AG09319 (cell line): ENCODE measurements around the gene CCDC137.
"Not testable (repeated sequence)": the region's sequence is repeated elsewhere in the genome, so short reads cannot be mapped to it uniquely, and the experiment has no call there.

Experiments
- DNase-seq: peaks from one replicate; pipeline ENCODE4 v3.0.0-alpha.2; 2010; ENCODE audit warnings: low read depth; ENCODE audit errors: extremely low read depth
- TF ChIP-seq, protein P1 (sequence below): IDR thresholded peaks from 2 replicates; pipeline ENCODE4 v1.5.1; 2011; ENCODE audit warnings: low read depth, mild to moderate bottlenecking, inconsistent platforms, low read length, moderate library complexity

Gene CCDC137, protein sequence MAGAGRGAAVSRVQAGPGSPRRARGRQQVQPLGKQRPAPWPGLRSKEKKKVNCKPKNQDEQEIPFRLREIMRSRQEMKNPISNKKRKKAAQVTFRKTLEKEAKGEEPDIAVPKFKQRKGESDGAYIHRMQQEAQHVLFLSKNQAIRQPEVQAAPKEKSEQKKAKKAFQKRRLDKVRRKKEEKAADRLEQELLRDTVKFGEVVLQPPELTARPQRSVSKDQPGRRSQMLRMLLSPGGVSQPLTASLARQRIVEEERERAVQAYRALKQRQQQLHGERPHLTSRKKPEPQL

DNA sequence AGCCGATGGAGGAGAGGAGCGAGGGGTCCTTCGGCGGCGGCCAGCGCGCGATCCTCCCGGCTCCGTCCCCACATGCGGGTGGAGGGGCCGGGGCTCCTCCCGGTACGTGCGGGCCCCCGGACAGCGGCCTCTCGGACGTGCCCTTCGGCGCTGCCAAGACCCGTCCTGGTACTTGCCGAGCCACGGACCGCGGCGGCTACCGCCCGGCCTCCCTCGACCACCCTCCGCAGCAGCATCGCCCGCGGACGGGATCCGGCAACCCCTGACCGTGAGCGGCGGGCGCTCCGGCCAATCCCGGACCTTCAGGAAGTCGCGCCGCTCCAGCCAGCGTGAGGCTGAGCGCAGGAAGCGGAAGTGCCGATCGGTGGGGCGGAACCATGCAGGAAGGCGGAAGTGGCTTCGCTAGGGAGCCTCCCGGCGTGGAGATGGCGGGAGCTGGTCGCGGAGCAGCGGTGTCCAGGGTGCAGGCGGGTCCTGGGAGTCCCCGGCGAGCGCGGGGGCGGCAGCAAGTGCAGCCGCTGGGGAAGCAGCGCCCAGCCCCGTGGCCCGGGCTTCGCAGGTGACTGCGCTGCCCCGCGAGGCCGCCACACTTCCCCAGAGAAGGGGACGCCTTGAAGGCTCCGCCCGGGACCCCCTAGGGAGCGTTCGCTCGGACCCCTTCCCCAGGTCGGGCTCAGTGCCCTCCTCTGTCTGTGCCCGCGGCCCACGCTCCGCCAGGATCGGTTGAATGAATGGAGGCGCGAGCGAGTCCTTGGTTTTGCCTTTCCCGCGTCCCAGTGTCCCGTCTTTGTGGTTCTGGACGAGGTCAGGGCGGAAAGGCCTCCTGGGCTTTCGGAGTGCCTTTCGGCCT, at the start of gene CCDC137, which contains the start of gene OXLD1:
CCDC137 (plus strand) TSS at position 396 of the 850 bp plus-strand sequence; CDS start at position 426, 30 bp downstream.
OXLD1 (minus strand) TSS at position 264 of the 850 bp plus-strand sequence; CDS start at position 236, 28 bp downstream.
- TF ChIP-seq, protein P1, sequence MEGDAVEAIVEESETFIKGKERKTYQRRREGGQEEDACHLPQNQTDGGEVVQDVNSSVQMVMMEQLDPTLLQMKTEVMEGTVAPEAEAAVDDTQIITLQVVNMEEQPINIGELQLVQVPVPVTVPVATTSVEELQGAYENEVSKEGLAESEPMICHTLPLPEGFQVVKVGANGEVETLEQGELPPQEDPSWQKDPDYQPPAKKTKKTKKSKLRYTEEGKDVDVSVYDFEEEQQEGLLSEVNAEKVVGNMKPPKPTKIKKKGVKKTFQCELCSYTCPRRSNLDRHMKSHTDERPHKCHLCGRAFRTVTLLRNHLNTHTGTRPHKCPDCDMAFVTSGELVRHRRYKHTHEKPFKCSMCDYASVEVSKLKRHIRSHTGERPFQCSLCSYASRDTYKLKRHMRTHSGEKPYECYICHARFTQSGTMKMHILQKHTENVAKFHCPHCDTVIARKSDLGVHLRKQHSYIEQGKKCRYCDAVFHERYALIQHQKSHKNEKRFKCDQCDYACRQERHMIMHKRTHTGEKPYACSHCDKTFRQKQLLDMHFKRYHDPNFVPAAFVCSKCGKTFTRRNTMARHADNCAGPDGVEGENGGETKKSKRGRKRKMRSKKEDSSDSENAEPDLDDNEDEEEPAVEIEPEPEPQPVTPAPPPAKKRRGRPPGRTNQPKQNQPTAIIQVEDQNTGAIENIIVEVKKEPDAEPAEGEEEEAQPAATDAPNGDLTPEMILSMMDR: no peak
- peak; percentile 92 for DNase-seq

DNA sequence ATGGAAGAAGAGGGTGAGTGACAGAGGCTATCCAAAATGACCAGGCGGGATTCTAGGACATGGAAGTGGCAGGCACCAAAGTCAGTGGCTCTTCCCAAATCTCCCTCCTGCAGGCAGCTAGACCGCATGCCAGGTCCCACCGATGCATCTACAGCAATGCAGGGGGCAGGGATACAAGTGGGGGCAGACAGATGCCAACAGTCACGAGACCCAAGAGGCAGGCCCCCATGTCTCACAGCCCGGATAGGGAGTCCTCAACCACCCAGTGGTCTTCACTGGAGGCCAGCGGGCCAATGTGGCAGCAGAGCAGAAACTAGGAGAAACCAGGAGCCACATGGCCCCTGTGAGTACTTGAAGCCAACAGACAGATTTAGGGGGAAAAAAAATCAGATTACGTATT, 49.7 kb upstream of the CCDC137 start:
- TF ChIP-seq, protein P1: no peak
- DNase-seq: no peak

DNA sequence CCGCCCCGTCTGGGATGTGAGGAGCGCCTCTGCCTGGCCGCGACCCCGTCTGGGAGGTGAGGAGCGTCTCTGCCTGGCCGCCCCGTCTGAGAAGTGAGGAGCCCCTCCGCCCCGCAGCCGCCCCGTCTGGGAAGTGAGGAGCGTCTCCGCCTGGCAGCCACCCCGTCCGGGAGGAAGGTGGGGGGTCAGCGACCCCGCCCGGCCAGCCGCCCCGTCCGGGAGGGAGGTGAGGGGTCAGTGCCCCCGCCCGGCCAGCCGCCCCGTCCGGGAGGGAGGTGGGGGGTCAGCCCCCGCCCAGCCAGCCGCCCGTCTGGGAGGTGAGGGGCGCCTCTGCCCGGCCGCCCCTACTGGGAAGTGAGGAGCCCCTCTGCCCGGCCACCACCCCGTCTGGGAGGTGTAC, 48.2 kb upstream of the CCDC137 start:
- DNase-seq: not testable (repeated sequence)

DNA sequence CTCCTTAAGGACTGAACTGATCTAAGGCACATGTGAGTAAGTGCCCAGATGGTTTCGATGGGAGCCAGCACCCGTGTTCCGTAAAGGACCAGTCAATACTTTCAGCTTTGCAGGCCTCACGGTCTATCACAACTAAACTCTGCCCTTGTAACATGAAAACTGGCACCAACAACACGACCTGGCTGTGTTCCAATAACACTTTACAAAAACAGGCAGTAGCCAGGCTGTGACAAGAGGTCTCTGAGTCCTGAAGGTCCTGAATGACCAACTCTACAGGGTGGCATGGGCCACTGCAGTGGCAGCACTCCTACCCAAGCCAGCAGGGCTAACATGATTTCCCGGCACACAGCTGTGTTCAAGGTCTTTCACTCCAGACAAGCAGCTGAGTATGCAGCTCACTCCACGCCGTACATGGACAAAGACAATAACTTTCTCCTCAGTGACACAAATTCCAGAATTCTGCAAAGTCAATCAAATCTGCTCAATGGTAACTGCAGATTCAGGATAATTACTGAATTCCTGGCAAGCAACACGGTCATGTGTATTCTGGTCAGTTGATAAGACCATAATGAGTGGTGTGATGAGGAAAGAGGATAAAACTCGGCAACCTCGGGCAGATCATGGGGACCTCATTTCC, 44.9 kb upstream of the CCDC137 start:
- TF ChIP-seq, protein P1: no peak
- no peak for DNase-seq

DNA sequence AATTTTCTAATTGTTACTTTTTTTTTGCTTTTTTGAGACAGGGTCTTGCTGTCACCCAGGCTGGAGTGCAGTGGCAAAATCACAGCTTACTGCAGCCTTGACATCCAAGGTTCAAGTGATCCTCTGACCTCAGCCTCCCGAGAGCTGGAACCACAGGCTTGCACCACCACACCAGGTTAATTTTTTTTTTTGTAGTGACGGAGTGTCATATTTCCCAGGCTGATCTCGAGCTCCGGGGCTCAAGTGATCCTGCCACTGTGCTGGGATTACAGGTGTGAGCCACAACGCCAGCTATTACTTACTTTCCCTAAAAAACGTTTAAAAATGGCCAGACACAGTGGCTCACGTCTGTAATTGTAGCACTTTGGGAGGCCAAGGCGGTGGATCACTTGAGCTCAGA, 36.3 kb upstream of the CCDC137 start:
- TF ChIP-seq, protein P1: no peak

DNA sequence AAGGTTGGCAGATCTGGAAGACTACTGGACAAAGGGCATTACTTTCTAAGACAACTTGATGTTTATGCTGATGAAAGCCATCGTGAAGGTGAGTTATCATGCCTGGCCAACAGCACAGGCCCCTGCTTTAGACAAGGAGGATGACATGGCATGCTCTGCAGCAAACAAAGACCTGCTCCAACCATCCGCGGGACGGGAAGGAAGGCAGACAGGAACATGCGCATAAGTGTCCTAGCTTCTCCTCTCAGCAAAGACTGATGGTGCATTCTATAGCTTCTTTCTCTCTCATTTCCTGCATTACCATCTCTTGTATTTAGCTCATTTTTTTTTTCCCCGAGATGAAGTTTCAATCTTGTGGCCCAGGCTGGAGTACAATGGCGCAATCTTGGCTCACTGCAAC, 35.1 kb upstream of the CCDC137 start:
- TF ChIP-seq, protein P1: no peak
- no peak for DNase-seq

More for the DNA sequence above, 36.3 kb upstream of the CCDC137 start:
- no peak for DNase-seq

DNA sequence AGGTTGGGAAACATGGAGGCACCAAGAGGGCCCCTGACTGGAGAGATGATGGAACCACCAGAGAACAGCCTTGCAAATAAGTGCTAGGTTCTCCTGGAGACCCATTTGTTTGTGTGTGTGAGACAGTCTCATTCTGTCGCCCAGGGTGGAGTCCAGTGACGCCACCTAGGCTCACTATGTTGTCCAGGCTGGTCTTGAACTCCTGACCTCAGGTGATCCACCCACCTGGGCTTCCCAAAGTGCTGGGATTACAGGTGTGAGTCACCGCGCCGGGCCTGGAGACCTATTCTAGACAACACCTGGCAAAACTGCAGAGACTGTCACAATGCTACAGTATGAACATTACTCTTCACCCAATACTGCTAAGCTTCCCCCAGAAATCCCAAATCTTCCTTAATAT, 31.1 kb upstream of the CCDC137 start:
- TF ChIP-seq, protein P1: no peak
- DNase-seq: no peak
